Memory B cell (primary cell): ENCODE measurements around the gene EMP3.

Experiments used
- ATAC-seq: fragments of 150-1000 bp; cut with Tn5 transposase; 2 replicates; pipeline ENCODE4 v1.10.0; 2021; ENCODE audit warnings: low read depth, mild to moderate bottlenecking, moderate library complexity
- DNase-seq, 2 donors: peaks; one replicate each; pipeline ENCODE4 v3.0.0; 2022; ENCODE audit warnings: low spot score in 2 of 2
- H3K27ac Mint-ChIP-seq: one replicate; pipeline ENCODE4 v1.8.0; 2022; ENCODE audit warnings: mild to moderate bottlenecking, moderate library complexity, mixed read lengths
- H3K27me3 Mint-ChIP-seq: one replicate; pipeline ENCODE4 v1.8.0; 2022; ENCODE audit warnings: mixed read lengths
- H3K36me3 Mint-ChIP-seq: one replicate; pipeline ENCODE4 v1.8.0; 2022; ENCODE audit warnings: mild to moderate bottlenecking, mixed read lengths
- H3K4me1 Mint-ChIP-seq: one replicate; pipeline ENCODE4 v1.8.0; 2022; ENCODE audit warnings: mixed read lengths
- H3K4me3 Mint-ChIP-seq: one replicate; pipeline ENCODE4 v1.8.0; 2022; ENCODE audit warnings: mild to moderate bottlenecking, moderate library complexity, mixed read lengths
- H3K9me3 Mint-ChIP-seq: one replicate; pipeline ENCODE4 v1.8.0; 2022; ENCODE audit warnings: mixed read lengths

Gene EMP3

DNA sequence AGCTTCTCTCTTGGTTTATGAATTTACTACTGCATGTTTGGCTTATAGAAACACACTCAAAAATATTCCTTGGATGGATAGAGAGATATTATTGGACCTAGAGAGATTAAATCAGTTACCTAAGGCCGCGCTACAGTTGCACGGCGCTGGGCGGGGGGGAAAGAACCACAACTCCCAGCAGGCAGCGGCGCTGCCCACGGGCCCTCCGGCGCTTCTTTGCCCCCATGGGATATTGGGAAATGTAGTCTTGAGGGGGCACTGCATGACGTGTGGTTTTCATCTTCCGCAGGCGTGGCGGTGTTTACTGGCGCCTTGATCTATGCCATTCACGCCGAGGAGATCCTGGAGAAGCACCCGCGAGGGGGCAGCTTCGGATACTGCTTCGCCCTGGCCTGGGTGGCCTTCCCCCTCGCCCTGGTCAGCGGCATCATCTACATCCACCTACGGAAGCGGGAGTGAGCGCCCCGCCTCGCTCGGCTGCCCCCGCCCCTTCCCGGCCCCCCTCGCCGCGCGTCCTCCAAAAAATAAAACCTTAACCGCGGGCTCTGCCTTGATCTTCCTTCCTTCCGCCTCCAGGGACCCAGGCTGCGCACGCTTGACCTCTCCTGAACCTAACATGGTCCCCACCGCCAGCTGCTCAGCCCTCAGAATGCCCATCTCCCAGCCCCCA, 4.8 kb downstream of the EMP3 start:
- Mint-ChIP-seq H3K4me1 (peaks cover 47% of the 10 kb centered on the region), H3K36me3 (peaks cover 31% of the 10 kb centered on the region), H3K9me3 (no peaks in the 10 kb centered on the region), H3K27me3 (no peaks in the 10 kb centered on the region), H3K4me3 (peak overlapping the region; percentile 79), H3K27ac (peak overlapping the region; percentile 92)
- ATAC-seq, result peak; percentile 34
- peak; percentile 63 to 82 for DNase-seq

GRCh38 chr19:48332351-48332661, 7.0 kb downstream of the EMP3 start:
- peak overlapping the region; percentile 98 for H3K27ac Mint-ChIP-seq
- ATAC-seq (no peak), DNase-seq (no peak)
- H3K27me3 Mint-ChIP-seq, result no peaks in the 10 kb centered on the region
- H3K4me3 Mint-ChIP-seq, result peak overlapping the region; percentile 97
- H3K36me3 Mint-ChIP-seq, result peaks cover 25% of the 10 kb centered on the region
- H3K9me3 Mint-ChIP-seq, result no peaks in the 10 kb centered on the region
- peaks cover 40% of the 10 kb centered on the region for H3K4me1 Mint-ChIP-seq

GRCh38 chr19:48332662-48333466, 7.5 kb downstream of the EMP3 start:
- Mint-ChIP-seq H3K27me3 (no peaks in the 10 kb centered on the region), H3K4me3 (peak overlapping the region; percentile 97), H3K27ac (peak overlapping the region; percentile 98), H3K4me1 (peaks cover 35% of the 10 kb centered on the region), H3K9me3 (no peaks in the 10 kb centered on the region), H3K36me3 (peaks cover 21% of the 10 kb centered on the region)
- DNase-seq (peak; percentile 82 to 93), ATAC-seq (peak; percentile 71)

DNA sequence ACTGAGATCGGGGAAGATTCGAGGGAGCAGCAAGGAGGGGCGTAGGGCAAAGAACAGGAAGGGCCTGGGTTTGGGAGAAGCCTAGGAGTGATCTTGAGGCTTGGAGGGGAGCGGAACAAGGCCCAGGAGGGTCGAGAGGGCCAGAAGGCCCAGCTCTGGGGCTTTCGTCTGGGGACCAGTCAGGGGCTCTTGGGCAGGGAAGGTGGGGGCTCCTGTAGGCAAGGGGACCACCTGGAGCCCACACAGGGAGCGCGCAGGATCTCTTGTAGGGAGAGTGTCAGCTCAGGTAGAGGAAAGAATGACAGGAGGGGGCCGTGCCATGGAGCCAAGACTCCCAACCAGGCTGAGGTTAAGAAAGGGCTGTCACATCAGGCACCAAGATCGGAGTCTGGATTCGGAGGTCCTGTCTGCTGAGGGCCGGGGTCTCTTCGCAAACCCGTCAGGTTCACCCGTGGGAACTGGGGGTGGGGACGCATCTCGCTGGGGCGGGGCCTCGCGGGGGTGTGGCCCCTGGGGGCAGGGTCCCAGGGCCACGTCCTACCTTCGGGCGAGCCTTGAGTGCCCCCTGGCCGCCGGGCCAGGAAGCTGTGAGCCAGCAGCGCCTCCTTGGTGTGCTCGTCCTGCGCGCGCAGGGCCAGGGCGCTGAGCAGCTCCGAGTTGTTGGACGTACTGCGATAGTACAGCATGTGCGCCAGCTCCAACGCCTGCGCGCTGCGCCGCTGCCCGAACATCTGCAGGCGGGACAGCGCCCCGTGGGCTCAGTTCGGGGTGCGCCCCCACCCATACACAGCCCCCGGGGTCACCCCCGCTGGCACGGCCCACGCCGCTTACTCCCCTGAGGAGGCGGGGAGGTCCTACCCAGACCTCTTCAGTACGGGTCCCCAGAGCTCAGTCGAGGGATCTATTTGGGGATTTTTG, 8.4 kb downstream of the EMP3 start:
- Mint-ChIP-seq H3K9me3 (no peaks in the 10 kb centered on the region), H3K4me1 (peaks cover 32% of the 10 kb centered on the region), H3K27ac (peak overlapping the region; percentile 98), H3K27me3 (no peaks in the 10 kb centered on the region), H3K36me3 (peaks cover 18% of the 10 kb centered on the region), H3K4me3 (peak overlapping the region; percentile 97)
- ATAC-seq (peak; percentile 60), DNase-seq (peak; percentile 89 to 90)

- ATAC-seq, result no peak
- H3K9me3 Mint-ChIP-seq, result no peaks in the 10 kb centered on the region
- no peak overlapping the region for H3K4me3 Mint-ChIP-seq
- no peak for DNase-seq
- no peak overlapping the region for H3K27ac Mint-ChIP-seq
- no peaks in the 10 kb centered on the region for H3K27me3 Mint-ChIP-seq
- peaks cover 8% of the 10 kb centered on the region for H3K4me1 Mint-ChIP-seq
- no peaks in the 10 kb centered on the region for H3K36me3 Mint-ChIP-seq
These were observed 13.0 kb downstream of the EMP3 start for GRCh38 chr19:48338253-48338755.

GRCh38 chr19:48338802-48339503, 13.6 kb downstream of the EMP3 start:
- H3K4me1 Mint-ChIP-seq, result peaks cover 4% of the 10 kb centered on the region
- no peaks in the 10 kb centered on the region for H3K27me3 Mint-ChIP-seq
- no peak overlapping the region for H3K27ac Mint-ChIP-seq
- no peaks in the 10 kb centered on the region for H3K36me3 Mint-ChIP-seq
- H3K9me3 Mint-ChIP-seq, result no peaks in the 10 kb centered on the region
- ATAC-seq, result no peak
- no peak for DNase-seq
- no peak overlapping the region for H3K4me3 Mint-ChIP-seq

DNA sequence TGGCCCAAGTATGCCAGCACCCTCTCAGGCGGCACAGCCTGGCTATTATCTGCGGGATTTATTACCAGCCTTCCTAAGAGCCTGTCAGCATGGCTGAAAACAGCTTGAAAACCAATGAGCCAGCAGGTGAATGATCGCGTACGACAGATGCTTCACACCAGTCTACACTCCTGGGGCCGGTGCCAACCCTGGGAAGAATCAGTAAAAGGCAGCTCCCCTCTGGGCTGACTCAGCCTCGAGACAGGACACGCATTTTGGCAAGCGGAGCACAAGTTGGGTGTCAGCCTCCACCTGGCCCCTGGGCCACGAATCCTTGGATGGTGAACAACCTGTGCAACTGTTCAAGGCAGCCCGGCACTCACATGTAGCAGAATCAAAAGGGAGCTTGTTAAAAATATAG, 15.6 kb downstream of the EMP3 start:
- Mint-ChIP-seq H3K4me3 (no peak overlapping the region), H3K36me3 (no peaks in the 10 kb centered on the region), H3K27me3 (no peaks in the 10 kb centered on the region), H3K9me3 (no peaks in the 10 kb centered on the region), H3K27ac (no peak overlapping the region), H3K4me1 (no peaks in the 10 kb centered on the region)
- ATAC-seq (no peak), DNase-seq (no peak)

DNA sequence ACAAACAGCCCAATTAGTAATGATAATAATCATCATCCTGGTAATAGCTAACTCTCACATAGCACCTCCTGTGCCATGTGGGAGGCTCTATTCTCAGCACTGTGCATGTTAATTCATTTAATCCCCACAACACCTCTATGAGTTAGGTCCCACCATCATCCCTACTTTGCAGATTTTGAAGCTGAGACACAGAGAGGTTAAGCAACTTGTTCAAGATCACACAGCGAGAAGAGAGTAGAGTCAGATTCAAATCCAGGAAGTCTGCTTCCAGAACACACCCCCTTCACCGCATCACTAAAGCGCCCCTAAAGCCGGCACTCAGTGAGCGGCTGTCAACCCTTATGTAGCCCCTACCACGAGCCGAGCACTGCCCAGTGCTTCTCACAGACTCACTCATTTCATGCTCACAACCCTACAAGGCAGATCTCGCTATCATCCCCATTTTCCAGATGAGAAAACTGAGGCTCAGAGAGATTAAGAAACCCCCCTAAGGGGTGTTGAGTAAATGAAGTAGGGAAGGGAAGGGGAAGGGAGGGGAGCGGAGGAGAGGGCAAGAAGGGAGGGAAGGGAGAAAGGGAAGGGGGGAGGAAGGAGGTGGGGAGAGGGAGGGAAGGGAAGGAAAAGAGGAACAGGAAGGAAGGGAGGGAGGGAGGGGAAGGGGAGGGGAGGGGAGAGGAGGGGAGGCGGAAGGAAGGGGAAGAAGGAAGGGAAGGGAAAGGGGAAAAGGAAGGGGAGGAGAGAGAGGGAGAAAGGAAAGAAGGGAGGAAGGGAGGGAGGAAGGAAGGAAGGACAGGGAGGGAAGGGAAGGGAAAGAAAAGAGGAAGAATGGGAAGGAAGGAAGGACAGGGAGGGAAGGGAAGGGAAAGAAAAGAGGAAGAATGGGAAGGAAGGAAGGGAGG, 16.4 kb downstream of the EMP3 start:
- Mint-ChIP-seq H3K4me1 (no peaks in the 10 kb centered on the region), H3K36me3 (no peaks in the 10 kb centered on the region), H3K27ac (no peak overlapping the region), H3K27me3 (no peaks in the 10 kb centered on the region), H3K9me3 (no peaks in the 10 kb centered on the region), H3K4me3 (no peak overlapping the region)
- ATAC-seq, result no peak
- DNase-seq, result no peak

GRCh38 chr19:48342414-48342738, 17.0 kb downstream of the EMP3 start:
- no peak for DNase-seq
- Mint-ChIP-seq H3K27ac (no peak overlapping the region), H3K9me3 (no peaks in the 10 kb centered on the region), H3K4me3 (no peak overlapping the region), H3K27me3 (no peaks in the 10 kb centered on the region), H3K4me1 (no peaks in the 10 kb centered on the region), H3K36me3 (peaks cover 4% of the 10 kb centered on the region)
- no peak for ATAC-seq

DNA sequence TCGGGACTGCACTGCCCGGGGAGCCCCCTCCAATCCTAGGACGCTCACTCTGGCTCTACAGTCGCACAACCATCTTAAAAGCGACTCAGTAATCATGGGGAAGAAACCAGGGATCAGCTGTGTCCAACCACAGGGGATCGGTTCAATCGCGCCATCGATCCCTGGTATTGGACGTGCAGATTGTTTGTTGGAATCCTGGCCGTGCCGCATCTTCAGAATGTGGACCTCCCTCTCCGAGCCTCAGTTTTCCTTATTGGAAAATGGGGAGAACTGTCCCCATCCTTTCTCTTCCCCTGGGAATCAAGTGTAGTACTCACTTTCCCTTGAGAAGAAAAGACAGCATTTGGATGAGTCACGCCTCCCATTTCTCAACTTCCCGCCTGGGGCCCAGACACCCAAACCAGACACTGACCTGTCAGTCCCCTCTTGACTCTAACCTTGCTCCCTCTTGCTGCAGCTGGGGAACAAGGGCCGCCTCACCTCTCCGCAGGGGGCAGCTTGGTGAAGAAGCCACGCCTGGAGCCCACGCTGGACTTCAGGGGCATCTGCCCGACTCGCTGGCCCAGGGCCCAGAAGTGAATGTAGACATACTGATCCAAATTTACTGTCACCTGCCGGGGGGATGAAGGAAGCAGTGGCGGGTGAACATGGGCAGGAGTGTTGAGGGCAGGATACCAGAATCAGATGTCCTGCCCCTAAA, 17.6 kb downstream of the EMP3 start:
- Mint-ChIP-seq H3K27me3 (no peaks in the 10 kb centered on the region), H3K4me3 (no peak overlapping the region), H3K27ac (no peak overlapping the region), H3K36me3 (peaks cover 4% of the 10 kb centered on the region), H3K9me3 (no peaks in the 10 kb centered on the region), H3K4me1 (no peaks in the 10 kb centered on the region)
- ATAC-seq, result no peak
- DNase-seq, result no peak

GRCh38 chr19:48344892-48345291, 19.5 kb downstream of the EMP3 start:
- DNase-seq, result no peak
- Mint-ChIP-seq H3K27ac (no peak overlapping the region), H3K4me3 (no peak overlapping the region), H3K9me3 (no peaks in the 10 kb centered on the region), H3K4me1 (peaks cover 3% of the 10 kb centered on the region), H3K36me3 (peaks cover 7% of the 10 kb centered on the region), H3K27me3 (no peaks in the 10 kb centered on the region)
- ATAC-seq, result no peak

GRCh38 chr19:48346191-48346590, 20.8 kb downstream of the EMP3 start:
- Mint-ChIP-seq H3K27me3 (no peaks in the 10 kb centered on the region), H3K4me3 (no peak overlapping the region), H3K27ac (peak overlapping the region; percentile 10), H3K9me3 (no peaks in the 10 kb centered on the region), H3K36me3 (peaks cover 9% of the 10 kb centered on the region), H3K4me1 (peaks cover 5% of the 10 kb centered on the region)
- ATAC-seq (no peak), DNase-seq (no peak)
